CD4-positive, alpha-beta T cell treated with Interferon alpha-2 for 1 hour (primary cell): Measurements from ENCODE around the gene CCDC90B.

ENCODE experiments used
- DNase-seq, 2 donors: peaks; one replicate each; pipeline ENCODE4 v3.0.0-alpha.2; 2020 to 2022

The CCDC90B gene

DNA sequence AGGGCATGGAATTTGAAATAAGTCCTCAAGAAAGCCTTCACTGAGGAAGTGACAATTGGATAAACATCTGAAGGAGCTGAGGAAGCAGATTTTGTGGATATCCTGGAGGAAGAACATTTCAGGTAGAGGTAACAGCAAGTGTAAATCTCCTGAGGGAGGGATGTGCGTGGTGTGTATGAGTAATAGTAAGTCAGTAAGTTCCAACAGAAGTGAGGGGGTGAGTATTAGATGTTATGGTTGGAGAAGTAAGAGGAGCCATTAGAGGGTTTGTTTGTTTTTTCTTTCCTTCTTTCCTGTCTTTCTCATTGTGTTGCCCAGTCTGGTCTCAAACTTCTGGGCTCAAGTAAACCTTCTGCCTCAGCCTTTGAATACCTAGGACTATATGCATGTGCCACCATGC, 63.7 kb downstream of the CCDC90B start:
- no peak for DNase-seq

DNA sequence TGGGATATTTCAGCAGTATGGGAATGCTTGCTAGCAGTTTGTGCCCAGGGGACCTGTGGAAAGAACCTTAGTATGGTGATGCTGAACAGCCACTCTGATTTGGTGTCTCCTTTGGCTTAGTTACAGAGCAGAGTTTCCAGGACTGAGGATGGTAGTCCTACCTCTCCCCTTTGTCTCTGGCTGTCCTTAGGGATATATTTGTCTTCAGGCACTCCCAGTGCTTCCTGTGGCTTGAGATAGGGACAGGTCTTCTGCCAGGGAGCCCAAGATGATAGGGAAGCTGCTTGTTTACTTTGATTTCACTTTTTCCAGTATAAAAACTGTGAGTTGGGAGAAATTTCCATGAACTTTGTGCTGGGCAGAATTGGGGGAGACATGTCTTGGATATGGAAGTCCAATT, 64.5 kb downstream of the CCDC90B start:
- DNase-seq, result no peak

DNA sequence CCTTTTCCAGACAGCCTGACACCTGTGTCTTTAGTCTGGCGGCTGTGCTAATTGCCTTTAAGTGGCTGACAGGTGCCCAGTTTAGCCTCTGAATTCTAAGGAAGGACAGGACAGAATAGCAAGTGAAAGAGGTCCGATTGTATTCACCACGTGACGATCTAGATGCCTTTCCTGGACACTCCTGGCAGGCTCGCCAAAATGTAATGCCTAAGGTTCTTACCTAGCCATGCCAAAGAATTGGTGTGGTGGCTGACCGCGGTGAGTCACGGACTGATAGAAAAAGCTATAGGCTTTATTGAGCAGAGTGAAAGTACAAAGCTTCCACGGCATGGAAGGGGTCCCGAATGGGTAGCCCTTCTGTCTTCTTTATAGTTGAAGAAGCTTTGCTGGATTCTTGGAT, 65.9 kb downstream of the CCDC90B start:
- DNase-seq, result no peak

DNA sequence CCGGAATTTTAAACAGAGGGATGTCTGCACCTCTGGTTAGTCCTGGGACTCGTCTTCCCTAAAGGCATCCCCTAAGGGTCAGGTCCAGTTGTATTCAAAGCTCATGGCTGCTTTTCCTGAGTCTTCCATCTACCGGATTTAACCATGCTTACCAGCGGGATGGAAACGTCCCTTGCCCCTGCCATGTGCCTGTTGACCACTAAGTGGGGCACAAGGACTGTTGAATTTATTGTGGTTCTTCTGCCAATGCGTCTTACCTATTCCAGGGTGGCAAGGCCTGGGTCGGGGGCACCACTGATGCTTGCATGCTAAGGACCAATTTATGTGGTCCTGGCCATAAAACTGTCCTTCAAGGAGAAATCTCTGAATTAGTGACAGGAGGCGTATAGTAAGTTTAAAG, 67.1 kb downstream of the CCDC90B start:
- DNase-seq, result no peak
